Activated CD4-positive, alpha-beta T cell treated with anti-CD3 and anti-CD28 coated beads, Interleukin-2, amount 50 U/mL, for 48 hours (primary cell): ENCODE measurements around the gene MYO1A.
A peak's percentile ranks its signal among the peaks of the same experiment; 100 is the strongest.
"Not testable (repeated sequence)": the region's sequence is repeated elsewhere in the genome, so short reads cannot be mapped to it uniquely, and the experiment has no call there.

ENCODE experiments used
- DNase-seq, 2 experiments: peaks; one replicate each; pipeline ENCODE4 v3.0.0-alpha.2; 2020

MYO1A gene

GRCh38 chr12:57087010-57087690 is 37.2 kb upstream of the MYO1A start:
- peak; percentile 95 for DNase-seq

DNA sequence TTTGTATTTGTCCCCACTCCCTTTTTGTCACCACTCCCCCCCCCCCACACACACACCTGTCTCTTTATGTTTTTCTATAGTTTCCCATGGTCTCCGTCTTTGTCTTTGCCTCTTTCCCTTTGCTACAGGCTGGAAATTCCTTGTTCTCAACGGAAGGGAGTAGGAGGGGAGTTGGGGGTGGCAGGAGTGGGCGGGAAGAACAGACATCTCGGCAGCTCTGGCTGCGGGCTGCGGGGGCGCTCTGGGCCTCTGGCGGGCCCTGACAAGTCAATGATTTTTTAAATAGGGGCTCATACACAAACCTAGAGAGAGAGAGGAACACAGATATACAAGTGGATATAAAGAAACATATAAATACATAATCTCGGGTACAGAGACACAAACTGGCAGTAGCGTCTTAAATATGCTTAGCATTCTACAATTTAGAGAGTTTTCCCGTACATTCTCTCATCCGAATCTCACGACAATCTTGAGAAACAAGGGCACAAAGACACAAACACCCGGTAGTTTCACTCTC is 36.6 kb upstream of the MYO1A start:
- peak; percentile 61 to 68 for DNase-seq

GRCh38 chr12:57085999-57086492 is 36.1 kb upstream of the MYO1A start:
- peak; percentile 55 to 72 for DNase-seq

- DNase-seq = no peak
Observed at GRCh38 chr12:57080855-57081254, 30.9 kb upstream of the MYO1A start.

DNA sequence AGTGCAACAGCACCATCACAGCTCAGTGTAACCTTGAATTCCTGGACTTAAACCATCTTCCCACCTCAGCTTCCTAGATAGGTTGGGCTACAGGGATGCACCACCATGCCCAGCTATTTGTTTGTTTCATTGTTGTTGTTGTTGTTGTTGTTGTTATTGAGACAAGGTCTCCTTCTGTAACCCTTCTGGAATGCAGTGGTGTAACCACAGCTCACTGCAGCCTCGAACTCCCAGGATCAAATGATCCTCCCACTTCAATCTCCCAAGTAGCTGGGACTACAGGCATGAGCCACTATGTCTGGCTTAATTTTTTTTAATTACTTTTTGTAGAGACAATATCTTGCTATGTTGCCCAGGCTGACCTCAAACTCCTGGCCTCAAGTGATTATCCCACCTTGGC is 29.9 kb upstream of the MYO1A start:
- no peak for DNase-seq

GRCh38 chr12:57078519-57079404 is 28.8 kb upstream of the MYO1A start, which contains the start of gene NEMP1:
Gene NEMP1, minus strand, starts transcription at chr12:57078791. Its CDS starts 46 bp downstream, at chr12:57078745.
- DNase-seq = peak; percentile 91 to 95

DNA sequence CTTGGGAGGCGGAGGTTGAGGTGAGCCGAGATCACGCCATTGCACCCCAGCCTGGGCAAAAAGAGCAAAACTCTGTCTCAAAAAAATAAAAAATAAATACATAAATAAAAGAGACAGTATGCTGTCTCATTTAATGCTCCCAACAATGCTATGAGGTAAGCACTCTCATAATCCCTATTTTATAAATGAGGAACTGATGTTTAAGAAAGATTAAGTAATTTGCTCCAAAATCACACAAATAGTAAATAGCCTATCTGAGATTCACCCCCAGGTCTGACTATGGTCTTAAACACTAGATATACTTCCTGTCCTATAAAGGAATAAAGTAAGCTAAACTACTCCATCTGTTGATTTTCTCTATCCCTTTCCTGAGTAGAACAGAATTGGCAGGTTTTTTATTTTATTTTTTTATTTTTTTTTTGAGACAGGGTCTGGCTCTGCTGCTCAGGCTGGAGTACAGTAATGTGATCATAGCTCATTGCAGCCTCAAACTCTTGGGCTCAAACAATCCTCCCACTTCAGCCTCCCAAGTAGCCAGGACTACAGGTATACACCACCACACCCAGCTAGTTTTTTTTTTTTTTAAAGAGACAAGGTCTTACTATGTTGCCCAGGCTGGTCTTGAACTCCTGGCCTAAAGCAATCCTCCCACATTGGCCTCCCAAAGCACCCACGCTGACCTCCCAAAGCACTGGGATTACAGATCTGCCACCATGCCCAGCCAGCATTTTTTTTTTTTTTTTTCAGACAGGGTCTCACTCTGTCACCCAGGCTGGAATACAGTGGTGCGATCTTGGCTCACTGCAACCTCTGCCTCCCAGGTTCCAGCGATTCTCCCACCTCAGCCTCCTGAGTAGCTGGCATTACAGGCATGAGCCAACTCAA is 23.9 kb upstream of the MYO1A start:
- not testable (repeated sequence) for DNase-seq

GRCh38 chr12:57072661-57073060 is 22.7 kb upstream of the MYO1A start:
- no peak for DNase-seq

- DNase-seq = peak; percentile 53 to 65
Observed at GRCh38 chr12:57069523-57069922, 19.6 kb upstream of the MYO1A start.

DNA sequence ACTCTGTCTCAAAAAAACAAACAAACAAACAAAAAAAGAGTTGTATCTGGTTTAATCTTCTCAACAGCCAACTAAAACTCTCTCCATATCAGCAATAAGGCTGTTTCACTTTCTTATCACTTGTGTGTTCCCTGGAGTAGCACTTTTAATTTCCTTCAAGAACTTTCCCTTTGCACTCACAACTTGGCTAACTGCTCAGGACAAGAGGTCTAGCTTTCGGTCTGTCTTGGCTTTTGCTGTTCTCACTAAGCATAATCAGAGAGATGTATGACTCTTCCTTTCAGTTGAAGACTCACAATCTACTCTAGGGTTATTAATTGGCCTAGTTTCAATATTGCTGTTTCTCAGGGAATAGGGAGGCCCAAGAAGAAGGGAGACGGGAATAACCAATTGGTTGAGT is 16.3 kb upstream of the MYO1A start:
- DNase-seq = no peak

GRCh38 chr12:57063991-57064685 is 14.2 kb upstream of the MYO1A start:
- DNase-seq = peak in 1 of 2 experiments; percentile 55

GRCh38 chr12:57058454-57058853 is 8.5 kb upstream of the MYO1A start:
- no peak for DNase-seq

GRCh38 chr12:57057067-57057751 is 7.3 kb upstream of the MYO1A start:
- no peak for DNase-seq

GRCh38 chr12:57055824-57056223 is 5.9 kb upstream of the MYO1A start:
- no peak for DNase-seq

DNA sequence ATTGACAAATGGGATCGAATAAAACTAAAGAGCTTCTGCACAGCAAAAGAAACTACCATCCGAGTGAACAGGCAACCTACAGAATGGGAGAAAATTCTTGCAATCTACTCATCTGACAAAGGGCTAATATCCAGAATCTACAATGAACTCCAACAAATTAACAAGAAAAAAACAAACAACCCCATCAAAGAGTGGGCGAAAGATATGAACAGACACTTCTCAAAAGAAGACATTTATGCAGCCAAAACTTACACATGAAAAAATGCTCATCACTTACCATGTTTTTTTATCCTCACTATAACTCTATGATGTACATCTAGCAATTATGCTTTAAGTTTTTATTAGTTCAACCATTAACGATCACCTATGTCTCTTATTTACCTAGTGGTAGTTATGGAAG is 4.0 kb upstream of the MYO1A start:
- DNase-seq = not testable (repeated sequence)

- not testable (repeated sequence) for DNase-seq
Observed at GRCh38 chr12:57053146-57053545, 3.2 kb upstream of the MYO1A start.

DNA sequence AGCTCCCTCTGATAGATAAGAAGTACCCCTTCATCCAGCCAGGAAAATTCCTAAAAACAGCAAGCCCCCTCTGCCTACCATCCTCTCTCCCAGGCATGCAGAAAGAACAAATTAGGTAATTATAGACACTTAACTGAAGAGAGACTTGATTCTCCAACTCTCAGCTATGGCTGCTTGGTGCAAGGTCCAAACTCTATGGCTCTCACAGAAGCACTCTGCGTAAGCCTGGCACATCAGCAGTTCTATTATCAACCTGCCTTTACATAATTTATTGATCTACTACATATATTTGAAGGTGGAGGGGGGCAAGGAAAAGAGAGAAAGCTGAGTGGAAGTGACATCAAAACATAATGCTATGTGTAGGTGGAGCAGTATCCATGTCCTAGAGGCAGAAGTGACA is 1.1 kb upstream of the MYO1A start:
- DNase-seq = no peak

DNA sequence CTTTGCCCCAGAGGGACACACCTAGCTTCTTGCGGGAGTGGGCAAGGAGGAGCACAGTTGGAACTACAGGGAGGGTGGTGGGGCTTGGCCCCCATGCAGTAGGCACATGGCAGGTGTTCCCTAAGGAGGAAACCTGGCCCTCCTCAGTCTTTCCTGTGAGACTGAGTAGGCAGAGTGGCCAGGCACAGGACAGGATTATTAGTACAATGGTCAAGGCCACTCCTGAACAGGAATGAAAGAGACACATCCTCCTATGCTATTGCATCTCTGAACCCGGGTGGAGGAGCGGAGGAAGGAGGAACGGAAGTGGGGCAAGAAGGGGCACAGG is 846 bp downstream of the MYO1A start:
- DNase-seq = no peak

GRCh38 chr12:57048423-57049118 is 1.4 kb downstream of the MYO1A start:
- no peak for DNase-seq

DNA sequence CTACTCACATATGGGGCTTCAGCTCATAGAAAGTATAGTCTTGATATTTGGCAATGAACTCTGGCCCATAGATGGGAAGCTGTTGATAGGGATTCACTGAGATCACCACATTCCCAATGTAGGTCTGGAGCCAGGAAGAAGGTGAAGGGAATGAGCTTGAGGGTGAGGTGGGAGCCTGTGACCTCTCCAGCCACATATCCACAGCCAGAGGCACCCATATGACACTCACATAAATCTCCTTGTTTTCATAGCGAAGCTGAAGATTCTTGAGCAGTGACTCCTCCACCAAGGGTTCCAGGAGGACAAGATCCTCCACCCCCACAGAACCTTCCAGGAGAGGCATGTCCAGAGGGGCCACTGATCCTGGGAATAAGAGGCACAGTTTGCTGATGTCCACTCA is 1.9 kb downstream of the MYO1A start:
- no peak for DNase-seq
